GM23338 (cell line): ENCODE data around the gene SNAPC4. TPM values are rescaled to one million over a fixed set of nuclear protein-coding genes. Genes with fewer than 3 reads are reported as not detected.

Experiments
- ATAC-seq: fragments of 200-7000 bp; cut with Tn5 transposase; 3 replicates; pipeline ENCODE4 v1.9.1; 2020
- DNase-seq: peaks from one replicate; pipeline ENCODE4 v3.0.0-alpha.2; 2015; ENCODE audit warnings: low spot score
- H2AFZ ChIP-seq: fragments of 200-600 bp; sonication (generic); 2 replicates; pipeline ENCODE4 v1.8.0; 2016; ENCODE audit warnings: antibody characterized with exemption, mild to moderate bottlenecking, moderate library complexity
- H3F3A ChIP-seq: fragments of 200-600 bp; sonication (generic); replicated peaks from 2 replicates; pipeline ENCODE4 v1.8.0; 2017; ENCODE audit warnings: antibody characterized with exemption, mixed run types, low read depth
- H3K27ac ChIP-seq: fragments of 200-600 bp; sonication (generic); 2 replicates; pipeline ENCODE4 v1.6.1; 2016; ENCODE audit warnings: low read depth
- H3K27me3 ChIP-seq: fragments of 200-600 bp; sonication (generic); 2 replicates; pipeline ENCODE4 v1.8.0; 2016; ENCODE audit warnings: mild to moderate bottlenecking, mixed run types, moderate library complexity; ENCODE audit not compliant: insufficient read depth
- H3K36me3 ChIP-seq: fragments of 200-600 bp; sonication (generic); 2 replicates; pipeline ENCODE4 v1.8.0; 2016; ENCODE audit warnings: mild to moderate bottlenecking; ENCODE audit not compliant: insufficient read depth
- H3K4me1 ChIP-seq: fragments of 200-600 bp; sonication (generic); 2 replicates; pipeline ENCODE4 v1.8.0; 2016; ENCODE audit warnings: mild to moderate bottlenecking, moderate library complexity; ENCODE audit not compliant: insufficient read depth
- H3K4me2 ChIP-seq: fragments of 200-600 bp; sonication (generic); 2 replicates; pipeline ENCODE4 v1.7.1; 2017; ENCODE audit warnings: mixed run types
- H3K4me3 ChIP-seq: fragments of 200-600 bp; sonication (generic); 2 replicates; pipeline ENCODE4 v1.6.1; 2016; ENCODE audit warnings: mixed run types
- H3K79me2 ChIP-seq: fragments of 200-600 bp; sonication (generic); replicated peaks from 2 replicates; pipeline ENCODE4 v1.8.0; 2017; ENCODE audit warnings: mild to moderate bottlenecking; ENCODE audit not compliant: insufficient read depth
- H3K9me2 ChIP-seq: fragments of 200-600 bp; sonication (generic); 2 replicates; pipeline ENCODE4 v1.8.0; 2017; ENCODE audit not compliant: insufficient read depth
- H4K20me1 ChIP-seq: fragments of 200-600 bp; sonication (generic); replicated peaks from 2 replicates; pipeline ENCODE4 v1.8.0; 2017; ENCODE audit warnings: mild to moderate bottlenecking; ENCODE audit not compliant: insufficient read depth
- H3K27ac Mint-ChIP-seq: 2 replicates; pipeline ENCODE4 v1.8.0; 2020; ENCODE audit warnings: inconsistent platforms, mild to moderate bottlenecking, moderate library complexity, mixed read lengths
- H3K27me3 Mint-ChIP-seq: 3 replicates; pipeline ENCODE4 v1.8.0; 2022; ENCODE audit warnings: low read depth, mild to moderate bottlenecking, moderate library complexity, mixed read lengths, inconsistent platforms; ENCODE audit not compliant: insufficient read depth, poor library complexity
- H3K36me3 Mint-ChIP-seq: 3 replicates; pipeline ENCODE4 v1.8.0; 2021; ENCODE audit warnings: low read depth, mild to moderate bottlenecking, inconsistent platforms, moderate library complexity, mixed read lengths
- H3K4me1 Mint-ChIP-seq: 3 replicates; pipeline ENCODE4 v1.8.0; 2020; ENCODE audit warnings: mild to moderate bottlenecking, inconsistent platforms, mixed read lengths
- H3K4me3 Mint-ChIP-seq: 3 replicates; pipeline ENCODE4 v1.8.0; 2021; ENCODE audit warnings: moderate library complexity, mild to moderate bottlenecking, inconsistent platforms, mixed read lengths
- H3K9me3 Mint-ChIP-seq: 3 replicates; pipeline ENCODE4 v1.8.0; 2020; ENCODE audit warnings: moderate library complexity, mild to moderate bottlenecking, inconsistent platforms, mixed read lengths
- CREB1 ChIP-seq: fragments of 250-450 bp; sonication (Bioruptor Pico); IDR thresholded peaks from 2 replicates; pipeline ENCODE4 v1.5.0; 2020; ENCODE audit warnings: low read depth, mild to moderate bottlenecking, moderate library complexity
- EZH2phosphoT487 ChIP-seq: fragments of 200-600 bp; sonication (generic); IDR thresholded peaks from one replicate; pipeline ENCODE4 v1.8.1; 2018; ENCODE audit warnings: antibody characterized with exemption; ENCODE audit not compliant: unreplicated experiment
- JUNB ChIP-seq: IDR thresholded peaks from one replicate; pipeline ENCODE4 v1.6.1; 2016; ENCODE audit warnings: antibody characterized with exemption; ENCODE audit not compliant: unreplicated experiment
- NANOG ChIP-seq: IDR thresholded peaks from 2 replicates; pipeline ENCODE4 v1.6.1; 2016; ENCODE audit warnings: antibody characterized with exemption, borderline replicate concordance
- POLR2AphosphoS5 ChIP-seq: IDR thresholded peaks from 2 replicates; pipeline ENCODE4 v1.6.1; 2016; ENCODE audit warnings: antibody characterized with exemption, low read depth
- STAT1 ChIP-seq: IDR thresholded peaks from one replicate; pipeline ENCODE4 v1.6.1; 2016; ENCODE audit warnings: antibody characterized with exemption; ENCODE audit not compliant: unreplicated experiment
- ZNF114 ChIP-seq: fragments of 250-450 bp; sonication (Bioruptor Pico); IDR thresholded peaks from 2 replicates; pipeline ENCODE4 v1.5.0; 2020; ENCODE audit warnings: mild to moderate bottlenecking, moderate library complexity
- ZNF331 ChIP-seq: fragments of 250-450 bp; sonication (Bioruptor Pico); IDR thresholded peaks from 2 replicates; pipeline ENCODE4 v1.5.0; 2020; ENCODE audit warnings: low read depth, mild to moderate bottlenecking, moderate library complexity
- polyA plus RNA-seq: library from polyadenylated mRNA; unstranded; fragments of >200 nt; fragmentation: Nextera tagmentation; extraction: Ambion mirVana; gene quantifications from 2 replicates; pipeline ENCODE4 v1.2.1, GENCODE V29; 2016
- total RNA-seq: library from RNA; depleted of rRNA; stranded (reverse); fragments of >200 nt; shearing (Covaris generic); gene quantifications from 2 replicates; pipeline ENCODE4 v1.2.3, GENCODE V29; 2014
- TF ChIP-seq, protein P1 (sequence below): IDR thresholded peaks from 2 replicates; pipeline ENCODE4 v1.6.1; 2016; ENCODE audit warnings: antibody characterized with exemption
- TF ChIP-seq, protein P2 (sequence below): IDR thresholded peaks from one replicate; pipeline ENCODE4 v1.6.1; 2018; ENCODE audit warnings: antibody characterized with exemption; ENCODE audit not compliant: unreplicated experiment
- TF ChIP-seq, protein P3 (sequence below), 2 experiments: fragments of 200-600 bp in 1 of 2; sonication (generic) in 1 of 2; conservative IDR thresholded peaks; 2 replicates each; pipeline versions ENCODE4 v1.5.1 to v1.6.1; 2016 to 2017; ENCODE audit warnings: antibody characterized with exemption in 2 of 2, low read depth in 2 of 2, mild to moderate bottlenecking in 2 of 2, moderate library complexity in 1 of 2

The SNAPC4 gene
- total and polyA plus RNA-seq, 2 experiments from 2014 or later = 8.8 to 22.7 TPM

DNA sequence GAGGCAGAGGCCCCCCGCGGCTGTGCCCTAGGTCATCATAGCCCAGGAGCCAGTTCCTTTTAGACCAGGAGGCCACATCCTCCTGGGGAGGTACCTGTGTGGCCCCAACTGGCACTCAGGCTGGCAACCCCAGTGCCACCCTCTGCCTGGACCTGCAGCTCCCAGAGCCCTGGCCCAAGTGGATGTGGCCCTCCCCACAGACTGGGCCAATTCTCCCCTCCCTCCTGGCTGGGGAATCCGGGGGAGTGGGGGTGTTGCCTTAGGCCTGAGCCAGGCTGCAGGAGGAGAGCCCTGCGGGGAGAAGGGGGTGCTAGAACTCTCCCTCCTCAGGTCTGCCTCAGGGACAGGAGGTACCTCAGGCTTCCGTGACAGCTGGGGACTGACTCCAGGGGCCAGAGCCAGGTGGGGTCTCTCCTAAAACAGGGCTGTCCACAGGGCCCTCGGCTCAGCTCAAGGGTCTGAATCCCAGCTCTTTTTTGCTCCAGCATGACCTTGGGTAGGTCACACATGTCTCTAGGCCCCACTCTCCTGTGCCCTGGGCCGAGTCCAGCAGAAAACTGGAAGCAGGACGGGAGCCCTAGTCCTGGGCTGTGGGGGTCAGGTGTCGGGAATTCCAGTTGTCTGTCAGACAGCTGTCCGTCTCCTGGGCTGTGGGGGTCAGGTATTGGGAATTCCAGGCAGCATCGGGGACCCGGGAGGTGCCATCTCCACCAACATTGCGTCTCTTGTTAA is 46.0 kb downstream of the SNAPC4 start:
- ATAC-seq = no peak
- no peak overlapping the region for H3K4me3 ChIP-seq

More for the DNA sequence above, 46.0 kb downstream of the SNAPC4 start:
- Histone ChIP-seq H2AFZ (no peak overlapping the region), H3K27ac (no peak overlapping the region), H3K4me2 (no peak overlapping the region), H3K9me2 (no peaks in the 10 kb centered on the region), H3F3A (no peaks in the 10 kb centered on the region), H3K36me3 (no peaks in the 10 kb centered on the region), H4K20me1 (no peaks in the 10 kb centered on the region), H3K4me1 (no peaks in the 10 kb centered on the region), H3K79me2 (no peaks in the 10 kb centered on the region), H3K27me3 (no peaks in the 10 kb centered on the region)
- TF ChIP-seq CREB1 (CRISPR knock-in tag) (no peak), JUNB (no peak), ZNF331 (no peak), ZNF114 (no peak), STAT1 (no peak), EZH2phosphoT487 (no peak), NANOG (no peak), POLR2AphosphoS5 (no peak)
- TF ChIP-seq, protein P1, sequence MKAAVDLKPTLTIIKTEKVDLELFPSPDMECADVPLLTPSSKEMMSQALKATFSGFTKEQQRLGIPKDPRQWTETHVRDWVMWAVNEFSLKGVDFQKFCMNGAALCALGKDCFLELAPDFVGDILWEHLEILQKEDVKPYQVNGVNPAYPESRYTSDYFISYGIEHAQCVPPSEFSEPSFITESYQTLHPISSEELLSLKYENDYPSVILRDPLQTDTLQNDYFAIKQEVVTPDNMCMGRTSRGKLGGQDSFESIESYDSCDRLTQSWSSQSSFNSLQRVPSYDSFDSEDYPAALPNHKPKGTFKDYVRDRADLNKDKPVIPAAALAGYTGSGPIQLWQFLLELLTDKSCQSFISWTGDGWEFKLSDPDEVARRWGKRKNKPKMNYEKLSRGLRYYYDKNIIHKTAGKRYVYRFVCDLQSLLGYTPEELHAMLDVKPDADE = no peak
- TF ChIP-seq, protein P2, sequence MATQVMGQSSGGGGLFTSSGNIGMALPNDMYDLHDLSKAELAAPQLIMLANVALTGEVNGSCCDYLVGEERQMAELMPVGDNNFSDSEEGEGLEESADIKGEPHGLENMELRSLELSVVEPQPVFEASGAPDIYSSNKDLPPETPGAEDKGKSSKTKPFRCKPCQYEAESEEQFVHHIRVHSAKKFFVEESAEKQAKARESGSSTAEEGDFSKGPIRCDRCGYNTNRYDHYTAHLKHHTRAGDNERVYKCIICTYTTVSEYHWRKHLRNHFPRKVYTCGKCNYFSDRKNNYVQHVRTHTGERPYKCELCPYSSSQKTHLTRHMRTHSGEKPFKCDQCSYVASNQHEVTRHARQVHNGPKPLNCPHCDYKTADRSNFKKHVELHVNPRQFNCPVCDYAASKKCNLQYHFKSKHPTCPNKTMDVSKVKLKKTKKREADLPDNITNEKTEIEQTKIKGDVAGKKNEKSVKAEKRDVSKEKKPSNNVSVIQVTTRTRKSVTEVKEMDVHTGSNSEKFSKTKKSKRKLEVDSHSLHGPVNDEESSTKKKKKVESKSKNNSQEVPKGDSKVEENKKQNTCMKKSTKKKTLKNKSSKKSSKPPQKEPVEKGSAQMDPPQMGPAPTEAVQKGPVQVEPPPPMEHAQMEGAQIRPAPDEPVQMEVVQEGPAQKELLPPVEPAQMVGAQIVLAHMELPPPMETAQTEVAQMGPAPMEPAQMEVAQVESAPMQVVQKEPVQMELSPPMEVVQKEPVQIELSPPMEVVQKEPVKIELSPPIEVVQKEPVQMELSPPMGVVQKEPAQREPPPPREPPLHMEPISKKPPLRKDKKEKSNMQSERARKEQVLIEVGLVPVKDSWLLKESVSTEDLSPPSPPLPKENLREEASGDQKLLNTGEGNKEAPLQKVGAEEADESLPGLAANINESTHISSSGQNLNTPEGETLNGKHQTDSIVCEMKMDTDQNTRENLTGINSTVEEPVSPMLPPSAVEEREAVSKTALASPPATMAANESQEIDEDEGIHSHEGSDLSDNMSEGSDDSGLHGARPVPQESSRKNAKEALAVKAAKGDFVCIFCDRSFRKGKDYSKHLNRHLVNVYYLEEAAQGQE = no peak
- TF ChIP-seq, protein P3, sequence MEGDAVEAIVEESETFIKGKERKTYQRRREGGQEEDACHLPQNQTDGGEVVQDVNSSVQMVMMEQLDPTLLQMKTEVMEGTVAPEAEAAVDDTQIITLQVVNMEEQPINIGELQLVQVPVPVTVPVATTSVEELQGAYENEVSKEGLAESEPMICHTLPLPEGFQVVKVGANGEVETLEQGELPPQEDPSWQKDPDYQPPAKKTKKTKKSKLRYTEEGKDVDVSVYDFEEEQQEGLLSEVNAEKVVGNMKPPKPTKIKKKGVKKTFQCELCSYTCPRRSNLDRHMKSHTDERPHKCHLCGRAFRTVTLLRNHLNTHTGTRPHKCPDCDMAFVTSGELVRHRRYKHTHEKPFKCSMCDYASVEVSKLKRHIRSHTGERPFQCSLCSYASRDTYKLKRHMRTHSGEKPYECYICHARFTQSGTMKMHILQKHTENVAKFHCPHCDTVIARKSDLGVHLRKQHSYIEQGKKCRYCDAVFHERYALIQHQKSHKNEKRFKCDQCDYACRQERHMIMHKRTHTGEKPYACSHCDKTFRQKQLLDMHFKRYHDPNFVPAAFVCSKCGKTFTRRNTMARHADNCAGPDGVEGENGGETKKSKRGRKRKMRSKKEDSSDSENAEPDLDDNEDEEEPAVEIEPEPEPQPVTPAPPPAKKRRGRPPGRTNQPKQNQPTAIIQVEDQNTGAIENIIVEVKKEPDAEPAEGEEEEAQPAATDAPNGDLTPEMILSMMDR (conservative IDR thresholded peaks at IDR 0.05; ENCODE audit: low read depth in 2 of 2) = no peak
- DNase-seq = no peak
- Mint-ChIP-seq H3K9me3 (no peaks in the 10 kb centered on the region), H3K27me3 (peaks cover 9% of the 10 kb centered on the region), H3K27ac (no peak overlapping the region), H3K4me1 (no peaks in the 10 kb centered on the region), H3K36me3 (no peaks in the 10 kb centered on the region), H3K4me3 (no peak overlapping the region)
